Loucy (cell line): ENCODE results near the gene DQX1.
A peak's percentile ranks its signal among the peaks of the same experiment; 100 is the strongest.

Experiments used
- H2AFZ ChIP-seq: fragments of 200-600 bp; sonication (generic); 2 replicates; pipeline ENCODE4 v1.6.0; 2016; ENCODE audit warnings: antibody characterized with exemption, mild to moderate bottlenecking, low read length, moderate library complexity
- H3F3A ChIP-seq: fragments of 200-600 bp; 2 replicates; pipeline ENCODE4 v1.6.0; 2016; ENCODE audit warnings: antibody characterized with exemption, low read depth, mild to moderate bottlenecking
- H3K27me3 ChIP-seq: fragments of 200-600 bp; sonication (generic); 2 replicates; pipeline ENCODE4 v1.6.1; 2014; ENCODE audit warnings: low read length, mild to moderate bottlenecking; ENCODE audit not compliant: insufficient read depth, poor library complexity, severe bottlenecking
- H3K36me3 ChIP-seq: fragments of 200-600 bp; sonication (generic); 2 replicates; pipeline ENCODE4 v1.6.1; 2016; ENCODE audit warnings: low read length; ENCODE audit not compliant: insufficient read depth
- H3K4me1 ChIP-seq: fragments of 200-600 bp; sonication (generic); 2 replicates; pipeline ENCODE4 v1.5.1; 2014; ENCODE audit warnings: low read length, mild to moderate bottlenecking; ENCODE audit not compliant: insufficient read depth, poor library complexity, severe bottlenecking
- H3K4me2 ChIP-seq: fragments of 200-600 bp; sonication (generic); 2 replicates; pipeline ENCODE4 v1.6.0; 2014; ENCODE audit warnings: antibody characterized with exemption, low read length, low read depth, mild to moderate bottlenecking; ENCODE audit not compliant: poor library complexity, severe bottlenecking
- H3K4me3 ChIP-seq: fragments of 200-600 bp; sonication (generic); 2 replicates; pipeline ENCODE4 v1.5.1; 2014; ENCODE audit warnings: low read length, mild to moderate bottlenecking, mixed read lengths; ENCODE audit not compliant: poor library complexity, severe bottlenecking
- H3K79me2 ChIP-seq: fragments of 200-600 bp; sonication (generic); 2 replicates; pipeline ENCODE4 v1.6.1; 2014; ENCODE audit warnings: low read length; ENCODE audit not compliant: insufficient read depth
- H3K9ac ChIP-seq: fragments of 200-600 bp; sonication (generic); 2 replicates; pipeline ENCODE4 v1.6.0; 2014; ENCODE audit warnings: mild to moderate bottlenecking, low read depth, low read length, moderate library complexity; ENCODE audit not compliant: poor library complexity, severe bottlenecking
- H3K9me2 ChIP-seq: fragments of 200-600 bp; sonication (generic); replicated peaks from 2 replicates; pipeline ENCODE4 v1.6.1; 2016; ENCODE audit warnings: low read depth, low read length, mixed read lengths
- H3K9me3 ChIP-seq: fragments of 200-600 bp; sonication (generic); 2 replicates; pipeline ENCODE4 v1.6.1; 2014; ENCODE audit warnings: mild to moderate bottlenecking, antibody characterized with exemption, low read length, low read depth; ENCODE audit not compliant: insufficient read depth
- H4K20me1 ChIP-seq: fragments of 200-600 bp; sonication (generic); 2 replicates; pipeline ENCODE4 v1.6.0; 2014; ENCODE audit warnings: antibody characterized with exemption, low read length, mild to moderate bottlenecking; ENCODE audit not compliant: insufficient read depth, poor library complexity, severe bottlenecking
- EZH2phosphoT487 ChIP-seq: fragments of 200-600 bp; IDR thresholded peaks from 2 replicates; pipeline ENCODE4 v1.6.1; 2018; ENCODE audit warnings: antibody characterized with exemption, mild to moderate bottlenecking, moderate library complexity, borderline replicate concordance
- TF ChIP-seq, protein P1 (sequence below): fragments of 200-600 bp; sonication (generic); conservative IDR thresholded peaks from 2 replicates; pipeline ENCODE4 v1.5.1; 2014; ENCODE audit warnings: mild to moderate bottlenecking, antibody characterized with exemption, low read length

Gene DQX1

DNA sequence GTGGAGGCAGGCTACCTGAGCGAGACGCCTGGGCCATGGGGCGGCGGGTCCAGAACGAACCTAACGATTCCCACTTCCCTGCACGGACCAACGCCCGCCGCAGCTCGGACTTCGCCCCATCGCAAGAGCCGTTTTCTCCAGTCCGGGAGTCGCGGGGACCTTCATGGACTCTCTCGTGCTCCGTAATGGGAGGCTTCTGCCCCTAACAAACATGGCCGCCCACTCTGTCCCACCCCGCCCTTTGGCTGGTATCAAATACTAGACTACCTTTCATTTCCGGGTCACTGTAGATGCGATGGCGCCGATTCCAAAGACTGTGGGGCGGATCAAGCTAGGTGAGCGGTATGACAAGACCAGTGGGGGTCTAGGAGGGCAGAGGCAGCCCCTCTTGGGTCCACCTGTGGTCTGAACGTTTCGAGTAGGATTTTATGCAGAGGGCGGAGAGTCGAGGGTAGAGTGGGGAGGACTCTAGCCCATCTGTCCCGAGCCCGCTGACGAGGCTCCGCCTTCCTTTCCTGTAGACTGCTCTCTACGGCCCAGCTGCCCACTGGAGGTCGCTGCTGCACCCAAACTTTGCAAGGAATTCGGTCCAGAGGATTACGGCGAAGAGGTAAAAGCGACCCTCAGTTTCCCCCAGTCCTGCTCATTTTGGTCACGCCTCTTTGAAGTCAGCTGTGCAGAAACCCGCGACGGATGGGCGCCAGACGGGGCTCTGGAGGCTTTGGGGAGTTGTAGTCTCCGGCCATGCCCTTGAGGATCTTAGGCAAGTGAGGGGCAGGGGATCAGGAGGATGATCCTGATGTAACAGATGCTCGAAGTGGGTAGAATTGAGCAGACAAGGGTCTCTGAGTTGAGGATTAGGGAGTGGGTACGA, 43.0 kb downstream of the DQX1 start, which contains the start of the genes CCDC142 and TTC31:
Gene CCDC142, minus strand, starts transcription at position 198 of the 874 bp plus-strand sequence. Its CDS starts 161 bp downstream, at position 37.
Gene TTC31, plus strand, starts transcription at position 281 of the 874 bp plus-strand sequence. Its CDS starts 15 bp downstream, at position 296.
- Histone ChIP-seq H3F3A (no peaks in the 10 kb centered on the region), H3K27me3 (no peaks in the 10 kb centered on the region), H3K4me3 (peak within 1 kb of the TSS; percentile 79), H3K79me2 (peaks cover 53% of the 10 kb centered on the region), H4K20me1 (peaks cover 9% of the 10 kb centered on the region), H3K4me2 (peak within 1 kb of the TSS; percentile 93), H3K4me1 (peaks cover 29% of the 10 kb centered on the region), H3K9me2 (no peaks in the 10 kb centered on the region), H3K36me3 (no peaks in the 10 kb centered on the region), H2AFZ (peak within 1 kb of the TSS; percentile 82), H3K9me3 (no peaks in the 10 kb centered on the region), H3K9ac (peak within 1 kb of the TSS; percentile 80)
- TF ChIP-seq, protein P1, sequence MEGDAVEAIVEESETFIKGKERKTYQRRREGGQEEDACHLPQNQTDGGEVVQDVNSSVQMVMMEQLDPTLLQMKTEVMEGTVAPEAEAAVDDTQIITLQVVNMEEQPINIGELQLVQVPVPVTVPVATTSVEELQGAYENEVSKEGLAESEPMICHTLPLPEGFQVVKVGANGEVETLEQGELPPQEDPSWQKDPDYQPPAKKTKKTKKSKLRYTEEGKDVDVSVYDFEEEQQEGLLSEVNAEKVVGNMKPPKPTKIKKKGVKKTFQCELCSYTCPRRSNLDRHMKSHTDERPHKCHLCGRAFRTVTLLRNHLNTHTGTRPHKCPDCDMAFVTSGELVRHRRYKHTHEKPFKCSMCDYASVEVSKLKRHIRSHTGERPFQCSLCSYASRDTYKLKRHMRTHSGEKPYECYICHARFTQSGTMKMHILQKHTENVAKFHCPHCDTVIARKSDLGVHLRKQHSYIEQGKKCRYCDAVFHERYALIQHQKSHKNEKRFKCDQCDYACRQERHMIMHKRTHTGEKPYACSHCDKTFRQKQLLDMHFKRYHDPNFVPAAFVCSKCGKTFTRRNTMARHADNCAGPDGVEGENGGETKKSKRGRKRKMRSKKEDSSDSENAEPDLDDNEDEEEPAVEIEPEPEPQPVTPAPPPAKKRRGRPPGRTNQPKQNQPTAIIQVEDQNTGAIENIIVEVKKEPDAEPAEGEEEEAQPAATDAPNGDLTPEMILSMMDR, result peak; percentile 93
- TF ChIP-seq EZH2phosphoT487, result no peak

DNA sequence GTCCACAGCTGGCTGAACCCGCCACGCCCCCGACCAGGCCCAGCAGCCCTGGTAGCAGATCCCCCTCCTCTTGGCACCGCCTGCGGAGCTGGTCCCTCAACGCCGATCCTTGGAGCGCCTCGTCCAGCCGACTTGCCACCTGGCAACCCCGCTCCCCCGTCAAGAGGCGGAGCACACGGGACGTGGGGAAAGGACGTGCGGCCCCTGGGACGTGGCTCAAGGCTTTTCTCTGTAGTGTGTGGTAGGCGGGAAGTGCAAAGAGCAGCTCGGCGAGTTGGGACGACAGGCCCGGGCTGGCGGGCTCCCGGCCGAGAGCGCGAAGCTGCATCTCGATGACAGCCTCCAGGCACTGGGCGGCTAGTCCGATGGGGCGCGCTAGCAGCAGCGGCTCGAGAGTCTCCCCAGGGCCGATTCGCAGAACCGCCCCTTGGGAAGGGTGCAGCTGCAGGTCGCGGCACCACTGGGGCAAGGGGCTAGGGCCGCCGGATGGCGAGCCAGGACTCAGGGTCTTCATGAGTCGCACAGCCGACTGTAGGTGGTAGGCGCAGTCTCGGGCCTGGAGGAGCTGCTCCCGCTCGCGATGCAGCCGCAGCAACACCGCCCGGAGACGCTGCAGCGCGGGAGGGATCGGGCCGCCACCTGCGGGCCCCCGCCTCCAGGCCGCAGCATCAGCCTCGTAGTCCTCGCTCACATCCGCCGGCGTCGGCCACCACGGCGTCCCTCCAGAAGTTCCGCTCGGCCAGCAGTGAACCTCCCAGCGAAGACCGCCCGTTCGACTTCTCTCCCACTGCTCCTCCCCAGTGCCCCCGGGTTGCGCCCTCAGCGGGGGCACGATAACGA, 43.9 kb downstream of the DQX1 start:
- Histone ChIP-seq H3K9ac (peak overlapping the region; percentile 80), H3K9me2 (no peaks in the 10 kb centered on the region), H2AFZ (peak overlapping the region; percentile 82), H3K27me3 (no peaks in the 10 kb centered on the region), H3K4me3 (peak overlapping the region; percentile 79), H3K79me2 (peaks cover 53% of the 10 kb centered on the region), H3F3A (no peaks in the 10 kb centered on the region), H3K36me3 (no peaks in the 10 kb centered on the region), H3K4me2 (peak overlapping the region; percentile 93), H4K20me1 (peaks cover 9% of the 10 kb centered on the region), H3K4me1 (peaks cover 29% of the 10 kb centered on the region), H3K9me3 (no peaks in the 10 kb centered on the region)
- TF ChIP-seq EZH2phosphoT487, result no peak

DNA sequence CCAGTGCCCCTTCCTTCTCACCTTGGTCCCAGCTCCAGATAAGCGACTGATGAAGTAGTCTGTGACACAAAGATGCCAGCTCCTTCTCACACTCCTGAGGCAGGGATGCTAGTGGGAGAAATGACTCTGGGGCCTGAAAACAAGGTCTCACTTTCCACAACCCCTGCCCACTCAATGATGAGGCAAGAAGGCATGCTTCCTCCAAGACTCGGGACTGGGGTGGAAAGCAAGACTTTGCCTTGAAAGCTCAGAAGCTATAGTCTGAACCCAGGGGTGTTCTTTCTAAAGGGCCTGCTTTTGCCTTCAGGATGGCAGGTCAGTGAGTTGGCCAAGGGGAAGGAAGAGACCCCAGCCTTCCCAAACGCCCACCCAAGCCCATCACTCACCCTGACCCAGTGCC, 44.6 kb downstream of the DQX1 start:
- peaks cover 9% of the 10 kb centered on the region for H4K20me1 ChIP-seq
- no peaks in the 10 kb centered on the region for H3K36me3 ChIP-seq
- TF ChIP-seq, protein P1, result no peak
- TF ChIP-seq EZH2phosphoT487, result no peak
- H3K79me2 ChIP-seq, result peaks cover 53% of the 10 kb centered on the region
- H3K4me3 ChIP-seq, result peak overlapping the region; percentile 79
- peaks cover 29% of the 10 kb centered on the region for H3K4me1 ChIP-seq
- no peaks in the 10 kb centered on the region for H3F3A ChIP-seq
- no peaks in the 10 kb centered on the region for H3K27me3 ChIP-seq
- H3K9ac ChIP-seq, result peak overlapping the region; percentile 80
- no peak overlapping the region for H2AFZ ChIP-seq
- H3K9me3 ChIP-seq, result no peaks in the 10 kb centered on the region
- no peaks in the 10 kb centered on the region for H3K9me2 ChIP-seq
- H3K4me2 ChIP-seq, result peak overlapping the region; percentile 93
